Endothelial cell (in vitro differentiated cells): ENCODE results near the gene CDH22. TPM values are rescaled to one million over a fixed set of nuclear protein-coding genes. Genes with fewer than 3 reads are reported as not detected.

ENCODE experiments used
- DNase-seq: peaks from one replicate; pipeline ENCODE4 v3.0.0; 2021; ENCODE audit warnings: low spot score
- H3K27ac Mint-ChIP-seq: one replicate; pipeline ENCODE4 v1.8.0; 2021; ENCODE audit warnings: mixed read lengths, inconsistent platforms; ENCODE audit not compliant: unreplicated experiment
- H3K27me3 Mint-ChIP-seq: one replicate; pipeline ENCODE4 v1.8.0; 2021; ENCODE audit warnings: mild to moderate bottlenecking, moderate library complexity, mixed read lengths, inconsistent platforms; ENCODE audit not compliant: unreplicated experiment
- H3K36me3 Mint-ChIP-seq: one replicate; pipeline ENCODE4 v1.8.0; 2021; ENCODE audit warnings: mild to moderate bottlenecking, low read depth, mixed read lengths, inconsistent platforms; ENCODE audit not compliant: unreplicated experiment
- H3K4me1 Mint-ChIP-seq: one replicate; pipeline ENCODE4 v1.8.0; 2021; ENCODE audit warnings: mild to moderate bottlenecking, mixed read lengths, inconsistent platforms; ENCODE audit not compliant: unreplicated experiment
- H3K4me3 Mint-ChIP-seq: one replicate; pipeline ENCODE4 v1.8.0; 2021; ENCODE audit warnings: mild to moderate bottlenecking, mixed read lengths, inconsistent platforms; ENCODE audit not compliant: unreplicated experiment
- H3K9me3 Mint-ChIP-seq: one replicate; pipeline ENCODE4 v1.8.0; 2021; ENCODE audit warnings: mixed read lengths, inconsistent platforms; ENCODE audit not compliant: unreplicated experiment
- total RNA-seq: library from RNA; stranded (reverse); fragmentation: NEBNext Ultra II Directional; extraction: Animal tissue kit (Norgen Biotek cat#: 25700); gene quantifications from one replicate; pipeline ENCODE4 v1.2.1, GENCODE V29; 2021; ENCODE audit not compliant: unreplicated experiment
- TF ChIP-seq, protein P1 (sequence below): fragments of 200-600 bp; sonication (generic); IDR thresholded peaks from one replicate; pipeline ENCODE4 v1.5.0; 2021; ENCODE audit warnings: antibody characterized with exemption; ENCODE audit not compliant: unreplicated experiment

The CDH22 gene
- total RNA-seq, 1 donor from 2014 or later: 1.3 TPM

DNA sequence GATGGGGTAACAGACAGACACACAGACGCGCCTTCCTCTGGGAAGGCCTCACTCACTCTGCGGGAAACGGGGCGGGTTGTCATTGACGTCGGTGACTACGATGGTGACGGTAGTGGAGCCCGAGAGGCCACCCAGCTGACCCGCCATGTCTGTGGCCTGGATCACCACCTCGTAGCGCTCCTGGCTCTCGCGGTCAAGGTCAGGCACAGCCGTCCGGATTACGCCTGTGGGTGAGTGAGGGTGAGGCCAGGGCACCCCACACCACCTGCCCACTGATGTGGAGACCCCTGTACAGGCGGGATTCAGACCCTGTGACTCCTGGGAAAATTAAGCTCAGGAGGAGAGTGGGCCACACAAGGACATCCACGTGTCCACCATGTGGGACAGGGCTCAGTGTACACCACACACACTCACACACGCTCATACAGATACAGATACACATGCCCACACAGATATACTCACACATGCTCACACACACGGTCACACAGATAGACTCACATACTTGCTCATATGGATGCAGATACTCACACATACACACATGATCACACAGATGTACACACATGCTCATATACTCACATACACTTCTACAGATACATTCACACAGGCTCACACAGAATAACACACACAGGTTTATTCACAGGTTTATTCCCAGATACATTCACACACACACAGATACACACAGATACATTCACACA lies 91.4 kb downstream of the CDH22 start:
- DNase-seq: no peak
- Mint-ChIP-seq H3K36me3 (no peaks in the 10 kb centered on the region), H3K4me1 (peaks cover 8% of the 10 kb centered on the region), H3K4me3 (no peak overlapping the region), H3K27ac (no peak overlapping the region), H3K9me3 (no peaks in the 10 kb centered on the region), H3K27me3 (peaks cover 2% of the 10 kb centered on the region)
- TF ChIP-seq, protein P1, sequence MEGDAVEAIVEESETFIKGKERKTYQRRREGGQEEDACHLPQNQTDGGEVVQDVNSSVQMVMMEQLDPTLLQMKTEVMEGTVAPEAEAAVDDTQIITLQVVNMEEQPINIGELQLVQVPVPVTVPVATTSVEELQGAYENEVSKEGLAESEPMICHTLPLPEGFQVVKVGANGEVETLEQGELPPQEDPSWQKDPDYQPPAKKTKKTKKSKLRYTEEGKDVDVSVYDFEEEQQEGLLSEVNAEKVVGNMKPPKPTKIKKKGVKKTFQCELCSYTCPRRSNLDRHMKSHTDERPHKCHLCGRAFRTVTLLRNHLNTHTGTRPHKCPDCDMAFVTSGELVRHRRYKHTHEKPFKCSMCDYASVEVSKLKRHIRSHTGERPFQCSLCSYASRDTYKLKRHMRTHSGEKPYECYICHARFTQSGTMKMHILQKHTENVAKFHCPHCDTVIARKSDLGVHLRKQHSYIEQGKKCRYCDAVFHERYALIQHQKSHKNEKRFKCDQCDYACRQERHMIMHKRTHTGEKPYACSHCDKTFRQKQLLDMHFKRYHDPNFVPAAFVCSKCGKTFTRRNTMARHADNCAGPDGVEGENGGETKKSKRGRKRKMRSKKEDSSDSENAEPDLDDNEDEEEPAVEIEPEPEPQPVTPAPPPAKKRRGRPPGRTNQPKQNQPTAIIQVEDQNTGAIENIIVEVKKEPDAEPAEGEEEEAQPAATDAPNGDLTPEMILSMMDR: no peak

DNA sequence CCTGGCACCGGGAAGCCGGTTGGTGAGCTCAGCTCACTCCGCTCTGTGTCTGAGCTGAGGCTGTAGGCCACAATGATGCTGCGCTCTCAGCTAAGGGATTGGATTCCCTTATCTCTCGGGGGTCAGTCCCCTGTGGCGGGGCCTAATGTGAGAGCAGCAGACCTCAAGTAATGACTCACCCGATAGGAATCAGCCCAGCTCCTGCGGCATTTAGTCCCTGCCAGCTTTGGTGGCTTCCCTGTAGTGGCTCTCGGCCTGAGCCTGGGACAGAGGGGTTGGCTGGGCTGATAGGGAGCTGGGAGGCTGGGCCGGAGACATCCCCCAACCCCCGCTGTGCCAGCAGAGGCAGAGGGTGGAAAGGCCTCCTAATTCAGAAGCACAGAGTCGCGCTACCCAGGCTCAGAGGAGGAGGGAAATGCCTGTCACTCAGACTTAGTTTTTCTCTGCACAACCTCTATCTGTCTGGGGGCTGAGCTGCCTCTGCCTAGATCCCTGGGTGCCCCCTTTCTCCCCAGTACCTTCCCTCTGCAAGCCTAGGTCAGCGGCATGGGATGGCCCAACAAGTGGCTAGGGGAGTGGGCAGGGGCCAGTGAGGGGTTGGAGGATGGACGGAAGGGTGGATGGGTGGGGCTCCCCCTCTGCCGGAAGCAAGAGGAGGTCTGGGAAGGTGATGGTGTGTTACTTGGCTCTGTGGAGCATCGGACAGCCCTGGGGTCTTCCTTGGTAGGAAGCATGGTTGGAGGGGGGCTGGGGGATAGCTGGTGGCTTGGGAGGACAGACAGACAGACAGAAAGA lies 92.2 kb downstream of the CDH22 start:
- Mint-ChIP-seq H3K4me1 (peaks cover 8% of the 10 kb centered on the region), H3K9me3 (no peaks in the 10 kb centered on the region), H3K27me3 (peaks cover 2% of the 10 kb centered on the region), H3K4me3 (no peak overlapping the region), H3K36me3 (no peaks in the 10 kb centered on the region), H3K27ac (no peak overlapping the region)
- no peak for DNase-seq
- TF ChIP-seq, protein P1: no peak

DNA sequence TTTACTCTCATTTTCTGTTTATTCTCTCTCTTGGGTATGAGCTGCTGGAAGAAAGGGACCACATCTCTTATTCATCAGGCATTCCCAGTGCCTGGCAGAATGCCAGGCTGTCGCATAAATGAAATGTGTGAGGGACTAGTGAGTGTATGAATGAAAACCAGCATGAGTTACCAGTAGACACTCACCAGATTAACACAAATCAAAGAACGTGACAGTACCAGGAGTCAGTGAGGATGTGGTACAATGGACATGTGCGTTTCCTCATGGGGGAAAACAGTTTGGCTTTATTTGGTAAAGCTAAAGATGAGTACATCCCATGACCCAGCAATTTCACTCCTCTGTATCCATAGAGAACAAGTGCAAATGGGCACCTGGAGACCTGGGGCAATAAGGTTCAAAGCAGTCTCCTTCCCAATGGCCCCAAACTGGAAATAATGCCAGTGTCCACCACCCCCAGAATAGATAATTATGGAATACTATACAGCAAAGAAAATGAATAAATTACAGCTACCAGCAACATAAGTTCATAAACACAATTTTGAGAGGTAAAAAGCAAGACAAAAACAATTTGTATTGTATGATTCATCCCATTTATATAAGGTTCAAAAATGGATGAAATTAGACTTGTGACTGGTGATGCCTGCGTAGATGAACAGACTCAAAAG lies 93.3 kb downstream of the CDH22 start:
- H3K27me3 Mint-ChIP-seq: peaks cover 3% of the 10 kb centered on the region
- H3K4me1 Mint-ChIP-seq: peaks cover 6% of the 10 kb centered on the region
- H3K4me3 Mint-ChIP-seq: no peak overlapping the region
- H3K36me3 Mint-ChIP-seq: no peaks in the 10 kb centered on the region
- TF ChIP-seq, protein P1: no peak
- H3K27ac Mint-ChIP-seq: no peak overlapping the region
- DNase-seq: no peak
- H3K9me3 Mint-ChIP-seq: no peaks in the 10 kb centered on the region

DNA sequence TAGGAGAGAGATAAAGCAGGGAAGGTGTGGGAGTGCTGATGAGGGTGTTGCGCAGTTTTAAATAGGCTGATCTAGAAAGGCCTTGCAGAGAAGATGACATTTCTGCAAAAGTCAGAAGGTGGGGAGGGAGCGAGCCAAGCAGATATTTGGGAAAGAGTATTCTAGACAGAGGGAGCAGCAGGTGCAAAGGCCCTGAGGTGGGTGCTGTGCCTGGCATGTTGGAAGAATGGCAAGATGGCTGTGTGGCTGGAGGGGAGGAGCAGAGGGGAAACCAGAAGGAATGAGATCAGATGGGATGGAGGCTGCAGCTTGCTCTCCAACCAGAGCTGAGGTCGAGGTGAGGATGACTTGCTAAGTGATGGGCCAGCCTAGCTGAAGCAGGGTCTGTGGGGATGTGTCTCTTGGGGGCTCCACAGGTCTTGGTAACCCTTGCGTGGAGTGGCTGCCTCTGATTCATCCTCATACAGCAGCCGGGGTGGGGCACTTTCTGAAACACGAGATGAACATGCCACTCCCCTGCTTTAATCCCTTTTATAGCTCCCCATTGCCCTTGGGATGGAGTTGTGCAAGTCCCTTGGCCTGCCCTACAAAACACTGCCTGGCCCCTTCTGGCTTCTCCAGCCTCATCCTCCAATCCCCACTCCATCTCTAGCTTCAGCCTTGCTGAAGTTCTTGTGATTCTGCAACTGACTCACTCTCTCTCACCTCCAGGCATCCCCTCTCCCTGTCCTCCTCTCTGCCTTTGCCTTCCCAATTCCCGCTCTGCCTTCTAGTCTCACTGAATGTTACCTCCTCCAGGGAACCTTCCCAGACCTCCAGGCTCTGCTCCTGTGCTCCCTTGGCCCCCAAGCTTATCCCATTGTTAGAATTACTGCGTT lies 94.1 kb downstream of the CDH22 start:
- no peak overlapping the region for H3K27ac Mint-ChIP-seq
- H3K9me3 Mint-ChIP-seq: no peaks in the 10 kb centered on the region
- peaks cover 4% of the 10 kb centered on the region for H3K36me3 Mint-ChIP-seq
- peaks cover 1% of the 10 kb centered on the region for H3K27me3 Mint-ChIP-seq
- no peak for DNase-seq
- H3K4me3 Mint-ChIP-seq: peak overlapping the region; percentile 71
- peaks cover 3% of the 10 kb centered on the region for H3K4me1 Mint-ChIP-seq
- TF ChIP-seq, protein P1: no peak
